HCT116 (cell line): ENCODE measurements around the gene PKP2. TPM values are rescaled to one million over a fixed set of nuclear protein-coding genes. Genes with fewer than 3 reads are reported as not detected.

Source experiments
- ATAC-seq: fragments of 200-7000 bp; cut with Tn5 transposase; 2 replicates; pipeline ENCODE4 v1.9.1; 2020; ENCODE audit warnings: mild to moderate bottlenecking, moderate library complexity
- BruUV-seq: library from RNA; stranded (reverse); fragments of 400-500 nt; replicated peaks from 2 replicates; lab custom pipeline; 2021; lab: Mats Ljungman, UMichigan
- CTCF ChIA-PET: fragments of 300-600 bp; sonication (Branson Sonifier 250); formaldehyde crosslinking; loops from one replicate; lab custom pipeline; 2021; ENCODE audit warnings: antibody characterized with exemption; lab: Charles Lee
- POLR2A ChIA-PET: fragments of 300-600, 350-600 bp; sonication (Branson Sonifier 250); formaldehyde crosslinking; loops from one replicate; lab custom pipeline; 2021; ENCODE audit warnings: antibody characterized with exemption; lab: Charles Lee
- RAD21 ChIA-PET, 2 experiments: fragments of 300-600 bp; sonication (Branson Sonifier 250); formaldehyde crosslinking; loops; one replicate each; lab custom pipeline; 2023; ENCODE audit warnings: low total read pairs in 2 of 2; ENCODE audit not compliant: uncharacterized antibody in 2 of 2, unreplicated experiment in 2 of 2, low non-redundant PET in 1 of 2; lab: Charles Lee
- DNase-seq: peaks from one replicate; pipeline ENCODE4 v3.0.0-alpha.2; 2010; ENCODE audit warnings: low read depth, low spot score
- H2AFZ ChIP-seq: fragments of 200-600 bp; shearing (Covaris generic), sonication (generic); 2 replicates; pipeline ENCODE4 v1.6.1; 2017; ENCODE audit warnings: low read depth, mixed run types, mixed read lengths, antibody characterized with exemption, low read length; ENCODE audit not compliant: poor library complexity, severe bottlenecking
- H3K27ac ChIP-seq: 2 replicates; pipeline ENCODE4 v1.5.1; 2012; ENCODE audit warnings: low read depth, low read length
- H3K27me3 ChIP-seq: fragments of 200-600 bp; sonication (generic); 2 replicates; pipeline ENCODE4 v1.6.1; 2016; ENCODE audit warnings: mixed run types, low read length, mixed read lengths; ENCODE audit not compliant: insufficient read depth
- H3K36me3 ChIP-seq, 2 experiments: fragments of 200-500 bp in 1 of 2; fragments of 200-600 bp in 1 of 2; sonication (Bioruptor generic) in 1 of 2; sonication (generic) in 1 of 2; 2 replicates each; pipeline versions ENCODE4 v1.5.1 to v1.6.1; 2014 to 2016; ENCODE audit warnings: low read length in 2 of 2, inconsistent platforms in 1 of 2, mixed read lengths in 1 of 2, mixed run types in 1 of 2; ENCODE audit not compliant: insufficient read depth in 2 of 2, control insufficient read depth in 1 of 2
- H3K4me1 ChIP-seq, 2 experiments: fragments of 200-600 bp in 1 of 2; sonication (generic) in 1 of 2; 2 replicates each; pipeline versions ENCODE4 v1.5.1 to v1.6.1; 2012 to 2017; ENCODE audit warnings: low read length in 2 of 2, inconsistent platforms in 1 of 2, mild to moderate bottlenecking in 1 of 2, mixed read lengths in 1 of 2, mixed run types in 1 of 2, moderate library complexity in 1 of 2; ENCODE audit not compliant: insufficient read depth in 2 of 2, control insufficient read depth in 1 of 2
- H3K4me2 ChIP-seq: fragments of 200-600 bp; sonication (generic); 2 replicates; pipeline ENCODE4 v1.6.1; 2017; ENCODE audit warnings: mixed run types, low read length, mixed read lengths
- H3K4me3 ChIP-seq, 2 experiments: fragments of 200-600 bp in 1 of 2; sonication (generic) in 1 of 2; replicated peaks in 1 of 2; 2 replicates each; pipeline ENCODE4 v1.5.1; 2011 to 2016; ENCODE audit warnings: low read length in 2 of 2, control low read depth in 1 of 2, low read depth in 1 of 2, mild to moderate bottlenecking in 1 of 2, mixed read lengths in 1 of 2, mixed run types in 1 of 2
- H3K79me2 ChIP-seq: fragments of 200-600 bp; sonication (generic); 2 replicates; pipeline ENCODE4 v1.6.1; 2017; ENCODE audit warnings: mild to moderate bottlenecking, mixed run types, low read length, moderate library complexity, mixed read lengths; ENCODE audit not compliant: insufficient read depth
- H3K9ac ChIP-seq: fragments of 200-600 bp; sonication (generic); 2 replicates; pipeline ENCODE4 v1.6.1; 2016; ENCODE audit warnings: low read length, mixed read lengths
- H3K9me2 ChIP-seq: fragments of 200-600 bp; sonication (generic), shearing (Covaris generic); 2 replicates; pipeline ENCODE4 v1.6.1; 2017; ENCODE audit warnings: mixed run types, mild to moderate bottlenecking, moderate library complexity; ENCODE audit not compliant: insufficient read depth
- H3K9me3 ChIP-seq, 2 experiments: fragments of 200-500 bp in 1 of 2; fragments of 200-600 bp in 1 of 2; sonication (Bioruptor generic) in 1 of 2; sonication (generic) in 1 of 2; 2 replicates each; pipeline ENCODE4 v1.6.1; 2014 to 2017; ENCODE audit warnings: low read length in 2 of 2, mixed read lengths in 2 of 2, inconsistent platforms in 1 of 2, low read depth in 1 of 2, mild to moderate bottlenecking in 1 of 2, mixed run types in 1 of 2, moderate library complexity in 1 of 2; ENCODE audit not compliant: control insufficient read depth in 1 of 2, insufficient read depth in 1 of 2
- H4K20me1 ChIP-seq: fragments of 200-600 bp; sonication (generic), shearing (Covaris generic); 2 replicates; pipeline ENCODE4 v1.6.1; 2017; ENCODE audit warnings: mixed run types, mild to moderate bottlenecking, moderate library complexity; ENCODE audit not compliant: insufficient read depth
- EGR1 ChIP-seq: IDR thresholded peaks from 2 replicates; pipeline ENCODE4 v1.6.1; 2012; ENCODE audit warnings: low read depth
- EZH2 ChIP-seq: fragments of 200-600 bp; sonication (generic); IDR thresholded peaks from 2 replicates; pipeline ENCODE4 v1.6.1; 2017; ENCODE audit warnings: antibody characterized with exemption, mixed run types
- FOSL1 ChIP-seq: IDR thresholded peaks from 2 replicates; pipeline ENCODE4 v1.6.1; 2012; ENCODE audit warnings: low read depth
- JUND ChIP-seq: IDR thresholded peaks from 2 replicates; pipeline ENCODE4 v1.6.1; 2012
- POLR2A ChIP-seq: IDR thresholded peaks from 2 replicates; pipeline ENCODE4 v1.7.0; 2011; ENCODE audit warnings: borderline replicate concordance; ENCODE audit not compliant: insufficient read depth, insufficient read length; ENCODE audit errors: extremely low read depth
- SIN3A ChIP-seq: IDR thresholded peaks from 2 replicates; pipeline ENCODE4 v1.6.1; 2012; ENCODE audit warnings: low read depth
- SP1 ChIP-seq: IDR thresholded peaks from 2 replicates; pipeline ENCODE4 v1.6.1; 2012; ENCODE audit warnings: low read depth
- SRF ChIP-seq: IDR thresholded peaks from 2 replicates; pipeline ENCODE4 v1.6.1; 2012; ENCODE audit warnings: low read depth
- TCF7L2 ChIP-seq: IDR thresholded peaks from 2 replicates; pipeline ENCODE4 v1.7.0; 2011; ENCODE audit warnings: borderline replicate concordance, inconsistent platforms; ENCODE audit not compliant: insufficient read depth, insufficient read length; ENCODE audit errors: extremely low read depth
- ZFX ChIP-seq: fragments of 450-650 bp; IDR thresholded peaks from 2 replicates; pipeline ENCODE4 v1.6.1; 2017
- ZNF274 ChIP-seq: fragments of 200-500 bp; sonication (Bioruptor generic); IDR thresholded peaks from 2 replicates; pipeline ENCODE4 v1.6.1; 2014; ENCODE audit warnings: mild to moderate bottlenecking, low read depth, low read length, inconsistent platforms
- intact Hi-C: fragments of 100-400 bp; cut with micrococcal nuclease; formaldehyde crosslinking; loops from 2 replicates; pipeline ENCODE4 v1.10.0; 2022
- total RNA-seq: library from RNA; stranded (reverse); gene quantifications from one replicate; pipeline ENCODE4 v1.2.1, GENCODE V29; 2021; ENCODE audit not compliant: unreplicated experiment
- TF ChIP-seq, protein P1 (sequence below), 3 experiments: fragments of 200-600 bp in 1 of 3; sonication (generic) in 1 of 3; IDR thresholded peaks in 2 of 3; conservative IDR thresholded peaks in 1 of 3; 2 replicates each; pipeline ENCODE4 v1.5.1; 2012 to 2017; ENCODE audit warnings: low read depth in 2 of 3, low read length in 2 of 3, antibody characterized with exemption in 1 of 3, borderline replicate concordance in 1 of 3, control low read depth in 1 of 3, mild to moderate bottlenecking in 1 of 3, mixed read lengths in 1 of 3, mixed run types in 1 of 3, moderate library complexity in 1 of 3; ENCODE audit not compliant: insufficient read depth in 1 of 3
- TF ChIP-seq, protein P2 (sequence below): IDR thresholded peaks from 2 replicates; pipeline ENCODE4 v1.6.1; 2012; ENCODE audit warnings: low read depth
- TF ChIP-seq, protein P3 (sequence below): IDR thresholded peaks from 2 replicates; pipeline ENCODE4 v1.6.1; 2012
- TF ChIP-seq, protein P4 (sequence below): IDR thresholded peaks from 2 replicates; pipeline ENCODE4 v1.6.1; 2012

PKP2 gene
- total RNA-seq, 1 experiment from 2014 or later = 21.5 TPM

DNA sequence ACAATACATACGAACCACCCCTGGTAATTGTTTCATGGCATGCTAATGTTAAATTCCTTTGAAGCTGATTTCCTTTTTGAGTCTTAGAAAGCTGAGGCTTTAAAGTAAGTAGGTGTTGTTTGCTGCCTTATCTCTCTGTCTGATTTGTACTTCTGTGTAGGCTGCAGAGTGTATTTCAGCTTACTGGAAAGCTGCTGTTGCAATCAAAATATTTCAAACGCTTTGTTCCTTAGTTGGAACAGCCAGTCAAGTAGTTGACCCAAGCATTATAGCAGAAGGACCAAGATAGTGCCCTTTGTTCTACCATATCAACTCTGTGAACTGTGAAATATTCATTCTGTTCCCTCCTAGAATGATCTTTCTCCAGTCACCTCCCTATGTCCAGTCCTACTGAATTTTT is 3.1 kb downstream of the PKP2 start:
- H3K9me3 ChIP-seq = no peaks in the 10 kb centered on the region
- no peaks in the 10 kb centered on the region for H3K27me3 ChIP-seq
- no peaks in the 10 kb centered on the region for H3K9me2 ChIP-seq
- BruUV-seq = no TSS peak
- peak overlapping the region; percentile 83 for H3K4me2 ChIP-seq
- 0 out of 4 replicates have a peak overlapping the region, but pooled peaks of 1 of the 2 experiments have one; percentile 52 for H3K4me3 ChIP-seq
- peaks cover 45 to 74% of the 10 kb centered on the region in 2 experiments for H3K4me1 ChIP-seq
- H3K36me3 ChIP-seq = no peaks in the 10 kb centered on the region
- H4K20me1 ChIP-seq = no peaks in the 10 kb centered on the region
- no peak overlapping the region for H2AFZ ChIP-seq
- DNase-seq (no peak), ATAC-seq (no peak)
- no peak for TF ChIP-seq FOSL1
- TF ChIP-seq SRF = no peak
- CTCF ChIA-PET = interaction anchor here (1.2 kb wide), 1 partner anchor 138 kb away, joined by 3 read pairs; the partner anchor contains the start of gene YARS2
- RAD21 ChIA-PET = no interaction called here
- POLR2A ChIA-PET = no interaction called here
- H3K9ac ChIP-seq = peak overlapping the region; percentile 21; the same call in 1 of the 2 replicates
- intact Hi-C loops = no loop called here
- H3K79me2 ChIP-seq = peaks cover 38% of the 10 kb centered on the region
- H3K27ac ChIP-seq = peak overlapping the region; percentile 72; the same call in 1 of the 2 replicates

DNA sequence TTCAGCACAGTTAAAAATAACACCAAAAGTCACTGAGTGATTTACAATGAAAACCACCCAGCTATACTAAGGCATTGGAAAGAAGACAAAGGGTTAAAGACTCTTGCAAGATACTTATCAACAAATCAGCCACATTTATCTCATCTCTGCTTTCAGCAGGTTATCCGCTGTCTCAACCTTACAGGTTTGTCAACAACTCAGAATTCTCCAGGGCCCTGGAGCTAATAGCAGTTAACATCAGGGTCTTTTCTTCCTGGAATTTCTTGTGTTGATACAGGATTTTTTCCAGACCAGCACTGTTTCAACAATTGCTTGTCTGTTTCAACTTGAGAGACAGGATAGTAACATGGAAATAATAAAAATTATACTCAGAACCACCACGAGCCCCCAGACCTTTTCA is 3.5 kb downstream of the PKP2 start:
- H3K27me3 ChIP-seq = no peaks in the 10 kb centered on the region
- H3K9me3 ChIP-seq = no peaks in the 10 kb centered on the region
- 0 out of 4 replicates have a peak overlapping the region, but pooled peaks of 1 of the 2 experiments have one; percentile 52 for H3K4me3 ChIP-seq
- no peak for DNase-seq
- H2AFZ ChIP-seq = no peak overlapping the region
- ChIA-PET POLR2A (no interaction called here), CTCF (interaction anchor here (1.2 kb wide), 1 partner anchor 137 kb away, joined by 3 read pairs; the partner anchor contains the start of gene YARS2), RAD21 (interaction anchor here in 1 of 2 experiments (0.7 kb wide), 1 partner anchor 137 kb away, joined by 3 read pairs; the partner anchor contains the start of gene YARS2)
- ATAC-seq = no peak
- peaks cover 38% of the 10 kb centered on the region for H3K79me2 ChIP-seq
- no peaks in the 10 kb centered on the region for H3K36me3 ChIP-seq
- H3K4me1 ChIP-seq = peaks cover 45 to 74% of the 10 kb centered on the region in 2 experiments
- BruUV-seq = no TSS peak
- intact Hi-C loops = no loop called here
- peak overlapping the region; percentile 83 for H3K4me2 ChIP-seq
- peak overlapping the region; percentile 21; the same call in 1 of the 2 replicates for H3K9ac ChIP-seq
- H3K27ac ChIP-seq = peak overlapping the region; percentile 72; the same call in 1 of the 2 replicates
- H4K20me1 ChIP-seq = no peaks in the 10 kb centered on the region
- no peaks in the 10 kb centered on the region for H3K9me2 ChIP-seq
- TF ChIP-seq, protein P1, sequence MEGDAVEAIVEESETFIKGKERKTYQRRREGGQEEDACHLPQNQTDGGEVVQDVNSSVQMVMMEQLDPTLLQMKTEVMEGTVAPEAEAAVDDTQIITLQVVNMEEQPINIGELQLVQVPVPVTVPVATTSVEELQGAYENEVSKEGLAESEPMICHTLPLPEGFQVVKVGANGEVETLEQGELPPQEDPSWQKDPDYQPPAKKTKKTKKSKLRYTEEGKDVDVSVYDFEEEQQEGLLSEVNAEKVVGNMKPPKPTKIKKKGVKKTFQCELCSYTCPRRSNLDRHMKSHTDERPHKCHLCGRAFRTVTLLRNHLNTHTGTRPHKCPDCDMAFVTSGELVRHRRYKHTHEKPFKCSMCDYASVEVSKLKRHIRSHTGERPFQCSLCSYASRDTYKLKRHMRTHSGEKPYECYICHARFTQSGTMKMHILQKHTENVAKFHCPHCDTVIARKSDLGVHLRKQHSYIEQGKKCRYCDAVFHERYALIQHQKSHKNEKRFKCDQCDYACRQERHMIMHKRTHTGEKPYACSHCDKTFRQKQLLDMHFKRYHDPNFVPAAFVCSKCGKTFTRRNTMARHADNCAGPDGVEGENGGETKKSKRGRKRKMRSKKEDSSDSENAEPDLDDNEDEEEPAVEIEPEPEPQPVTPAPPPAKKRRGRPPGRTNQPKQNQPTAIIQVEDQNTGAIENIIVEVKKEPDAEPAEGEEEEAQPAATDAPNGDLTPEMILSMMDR (IDR thresholded peaks at IDR 0.05 in 2 of 3, conservative IDR thresholded peaks at IDR 0.05 in 1 of 3; ENCODE audit: borderline replicate concordance in 1 of 3, insufficient read depth in 1 of 3, low read depth in 2 of 3, low read length in 2 of 3) = no peak
- TF ChIP-seq EGR1 (no peak), POLR2A (no peak), FOSL1 (no peak), TCF7L2 (no peak), JUND (no peak), ZNF274 (no peak), ZFX (no peak), SRF (no peak), EZH2 (no peak), SIN3A (no peak), SP1 (no peak)
- TF ChIP-seq, protein P2, sequence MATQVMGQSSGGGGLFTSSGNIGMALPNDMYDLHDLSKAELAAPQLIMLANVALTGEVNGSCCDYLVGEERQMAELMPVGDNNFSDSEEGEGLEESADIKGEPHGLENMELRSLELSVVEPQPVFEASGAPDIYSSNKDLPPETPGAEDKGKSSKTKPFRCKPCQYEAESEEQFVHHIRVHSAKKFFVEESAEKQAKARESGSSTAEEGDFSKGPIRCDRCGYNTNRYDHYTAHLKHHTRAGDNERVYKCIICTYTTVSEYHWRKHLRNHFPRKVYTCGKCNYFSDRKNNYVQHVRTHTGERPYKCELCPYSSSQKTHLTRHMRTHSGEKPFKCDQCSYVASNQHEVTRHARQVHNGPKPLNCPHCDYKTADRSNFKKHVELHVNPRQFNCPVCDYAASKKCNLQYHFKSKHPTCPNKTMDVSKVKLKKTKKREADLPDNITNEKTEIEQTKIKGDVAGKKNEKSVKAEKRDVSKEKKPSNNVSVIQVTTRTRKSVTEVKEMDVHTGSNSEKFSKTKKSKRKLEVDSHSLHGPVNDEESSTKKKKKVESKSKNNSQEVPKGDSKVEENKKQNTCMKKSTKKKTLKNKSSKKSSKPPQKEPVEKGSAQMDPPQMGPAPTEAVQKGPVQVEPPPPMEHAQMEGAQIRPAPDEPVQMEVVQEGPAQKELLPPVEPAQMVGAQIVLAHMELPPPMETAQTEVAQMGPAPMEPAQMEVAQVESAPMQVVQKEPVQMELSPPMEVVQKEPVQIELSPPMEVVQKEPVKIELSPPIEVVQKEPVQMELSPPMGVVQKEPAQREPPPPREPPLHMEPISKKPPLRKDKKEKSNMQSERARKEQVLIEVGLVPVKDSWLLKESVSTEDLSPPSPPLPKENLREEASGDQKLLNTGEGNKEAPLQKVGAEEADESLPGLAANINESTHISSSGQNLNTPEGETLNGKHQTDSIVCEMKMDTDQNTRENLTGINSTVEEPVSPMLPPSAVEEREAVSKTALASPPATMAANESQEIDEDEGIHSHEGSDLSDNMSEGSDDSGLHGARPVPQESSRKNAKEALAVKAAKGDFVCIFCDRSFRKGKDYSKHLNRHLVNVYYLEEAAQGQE = no peak
- TF ChIP-seq, protein P3, sequence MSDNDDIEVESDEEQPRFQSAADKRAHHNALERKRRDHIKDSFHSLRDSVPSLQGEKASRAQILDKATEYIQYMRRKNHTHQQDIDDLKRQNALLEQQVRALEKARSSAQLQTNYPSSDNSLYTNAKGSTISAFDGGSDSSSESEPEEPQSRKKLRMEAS = no peak
- TF ChIP-seq, protein P4, sequence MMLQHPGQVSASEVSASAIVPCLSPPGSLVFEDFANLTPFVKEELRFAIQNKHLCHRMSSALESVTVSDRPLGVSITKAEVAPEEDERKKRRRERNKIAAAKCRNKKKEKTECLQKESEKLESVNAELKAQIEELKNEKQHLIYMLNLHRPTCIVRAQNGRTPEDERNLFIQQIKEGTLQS = no peak
